Measurements from ENCODE around the gene SCGB2B2. TPM values are rescaled to one million over a fixed set of nuclear protein-coding genes. Genes with fewer than 3 reads are reported as not detected.

The SCGB2B2 gene
- polyA plus RNA-seq, 1 donor (not counting 4 experiments of a cell fraction or from before 2014, with no cell fraction given): 0.10 TPM

GRCh38 chr19:34654796-34655195, 22.2 kb downstream of the SCGB2B2 start:
- no peaks in the 10 kb centered on the region for H3K9me3 ChIP-seq (ENCODE audit: control insufficient read depth, low read depth, low read length)
- DNase-seq (ENCODE audit: low read depth, low spot score) (no peak), FAIRE-seq (no peak)
- H3K9me1 ChIP-seq (ENCODE audit: control insufficient read depth, extremely low read depth, insufficient read depth, low read length): no peaks in the 10 kb centered on the region
- H3K9ac ChIP-seq (ENCODE audit: control insufficient read depth, extremely low read depth, insufficient read depth, low read length): no peak overlapping the region
- no peaks in the 10 kb centered on the region for H3K79me2 ChIP-seq (ENCODE audit: control insufficient read depth, insufficient read depth, low read length)
- no peak overlapping the region for H3K27ac ChIP-seq (ENCODE audit: control insufficient read depth, insufficient read depth, low read length)
- no peaks in the 10 kb centered on the region for H3K27me3 ChIP-seq (ENCODE audit: control insufficient read depth, extremely low read depth, insufficient read depth, low read length)
- H2AFZ ChIP-seq (ENCODE audit: control insufficient read depth, low read length): no peak overlapping the region
- no peaks in the 10 kb centered on the region for H4K20me1 ChIP-seq (ENCODE audit: control insufficient read depth, extremely low read depth, insufficient read depth, low read length)
- no peak for TF ChIP-seq EZH2 (IDR thresholded peaks at IDR 0.05; ENCODE audit: low read length)
- dilution Hi-C loops (cut with MboI; ENCODE audit: extremely low pct_ligation_motif_present, low sequenced_read_pairs): no loop called here
- no peaks in the 10 kb centered on the region for H3K36me3 ChIP-seq (ENCODE audit: control insufficient read depth in 2 of 2, extremely low read depth in 1 of 2, insufficient read depth in 2 of 2, low read length in 2 of 2)
- H3K4me2 ChIP-seq (ENCODE audit: control insufficient read depth, extremely low read depth, insufficient read depth, low read depth, low read length): no peak overlapping the region
- H3K4me3 ChIP-seq (ENCODE audit: control insufficient read depth in 2 of 3, extremely low read depth in 1 of 3, insufficient read depth in 2 of 3, low read depth in 1 of 3, low read length in 3 of 3): no peak overlapping the region
- H3K4me1 ChIP-seq (ENCODE audit: control insufficient read depth, extremely low read depth, insufficient read depth, low read length): no peaks in the 10 kb centered on the region

- H3K4me2 ChIP-seq (ENCODE audit: control insufficient read depth, extremely low read depth, insufficient read depth, low read depth, low read length): no peak overlapping the region
- no peak overlapping the region for H2AFZ ChIP-seq (ENCODE audit: control insufficient read depth, low read length)
- H3K36me3 ChIP-seq (ENCODE audit: control insufficient read depth in 2 of 2, extremely low read depth in 1 of 2, insufficient read depth in 2 of 2, low read length in 2 of 2): no peaks in the 10 kb centered on the region
- H3K4me3 ChIP-seq (ENCODE audit: control insufficient read depth in 2 of 3, extremely low read depth in 1 of 3, insufficient read depth in 2 of 3, low read depth in 1 of 3, low read length in 3 of 3): no peak overlapping the region
- no peaks in the 10 kb centered on the region for H3K79me2 ChIP-seq (ENCODE audit: control insufficient read depth, insufficient read depth, low read length)
- dilution Hi-C loops (cut with MboI; ENCODE audit: extremely low pct_ligation_motif_present, low sequenced_read_pairs): no loop called here
- no peaks in the 10 kb centered on the region for H3K27me3 ChIP-seq (ENCODE audit: control insufficient read depth, extremely low read depth, insufficient read depth, low read length)
- no peaks in the 10 kb centered on the region for H4K20me1 ChIP-seq (ENCODE audit: control insufficient read depth, extremely low read depth, insufficient read depth, low read length)
- DNase-seq (ENCODE audit: low read depth, low spot score): no peak
- H3K9ac ChIP-seq (ENCODE audit: control insufficient read depth, extremely low read depth, insufficient read depth, low read length): no peak overlapping the region
- no peak for FAIRE-seq
- no peaks in the 10 kb centered on the region for H3K4me1 ChIP-seq (ENCODE audit: control insufficient read depth, extremely low read depth, insufficient read depth, low read length)
- H3K27ac ChIP-seq (ENCODE audit: control insufficient read depth, insufficient read depth, low read length): no peak overlapping the region
- no peaks in the 10 kb centered on the region for H3K9me3 ChIP-seq (ENCODE audit: control insufficient read depth, low read depth, low read length)
- H3K9me1 ChIP-seq (ENCODE audit: control insufficient read depth, extremely low read depth, insufficient read depth, low read length): no peaks in the 10 kb centered on the region
- TF ChIP-seq CTCF (optimal IDR thresholded peaks at IDR 0.05 in 1 of 3, IDR thresholded peaks at IDR 0.05 in 1 of 3, conservative IDR thresholded peaks at IDR 0.05 in 1 of 3; ENCODE audit: extremely low read depth in 1 of 3, insufficient read depth in 2 of 3, low read length in 3 of 3): no peak
- no peak for TF ChIP-seq EZH2 (IDR thresholded peaks at IDR 0.05; ENCODE audit: low read length)
These were observed 25.2 kb downstream of the SCGB2B2 start for GRCh38 chr19:34651747-34652146.

GRCh38 chr19:34649886-34650543, 26.9 kb downstream of the SCGB2B2 start:
- dilution Hi-C loops (cut with MboI; ENCODE audit: extremely low pct_ligation_motif_present, low sequenced_read_pairs): no loop called here
- no peak overlapping the region for H2AFZ ChIP-seq (ENCODE audit: control insufficient read depth, low read length)
- no peak for DNase-seq (ENCODE audit: low read depth, low spot score)
- no peak overlapping the region for H3K9ac ChIP-seq (ENCODE audit: control insufficient read depth, extremely low read depth, insufficient read depth, low read length)
- no peaks in the 10 kb centered on the region for H3K9me1 ChIP-seq (ENCODE audit: control insufficient read depth, extremely low read depth, insufficient read depth, low read length)
- no peaks in the 10 kb centered on the region for H3K27me3 ChIP-seq (ENCODE audit: control insufficient read depth, extremely low read depth, insufficient read depth, low read length)
- H4K20me1 ChIP-seq (ENCODE audit: control insufficient read depth, extremely low read depth, insufficient read depth, low read length): no peaks in the 10 kb centered on the region
- no peaks in the 10 kb centered on the region for H3K9me3 ChIP-seq (ENCODE audit: control insufficient read depth, low read depth, low read length)
- no peak for FAIRE-seq
- H3K4me1 ChIP-seq (ENCODE audit: control insufficient read depth, extremely low read depth, insufficient read depth, low read length): no peaks in the 10 kb centered on the region
- H3K4me3 ChIP-seq (ENCODE audit: control insufficient read depth in 2 of 3, extremely low read depth in 1 of 3, insufficient read depth in 2 of 3, low read depth in 1 of 3, low read length in 3 of 3): no peak overlapping the region
- H3K36me3 ChIP-seq (ENCODE audit: control insufficient read depth in 2 of 2, extremely low read depth in 1 of 2, insufficient read depth in 2 of 2, low read length in 2 of 2): no peaks in the 10 kb centered on the region
- H3K79me2 ChIP-seq (ENCODE audit: control insufficient read depth, insufficient read depth, low read length): no peaks in the 10 kb centered on the region
- no peak overlapping the region for H3K4me2 ChIP-seq (ENCODE audit: control insufficient read depth, extremely low read depth, insufficient read depth, low read depth, low read length)
- TF ChIP-seq CTCF (optimal IDR thresholded peaks at IDR 0.05 in 1 of 3, IDR thresholded peaks at IDR 0.05 in 1 of 3, conservative IDR thresholded peaks at IDR 0.05 in 1 of 3; ENCODE audit: extremely low read depth in 1 of 3, insufficient read depth in 2 of 3, low read length in 3 of 3) (no peak), EZH2 (IDR thresholded peaks at IDR 0.05; ENCODE audit: low read length) (no peak)
- no peak overlapping the region for H3K27ac ChIP-seq (ENCODE audit: control insufficient read depth, insufficient read depth, low read length)

Data from keratinocyte (primary cell).